Ovary (tissue), 9 donors: Measurements from ENCODE around the gene CEP128. TPM values are rescaled to one million over a fixed set of nuclear protein-coding genes. Genes with fewer than 3 reads are reported as not detected.

Experiments used
- DNase-seq, 5 donors: peaks; one replicate each; pipeline ENCODE4 v3.0.0-alpha.2; 2019 to 2020
- H3K27ac ChIP-seq, 2 donors: fragments of 200-600 bp; one replicate each; pipeline versions ENCODE4 v1.5.1 to v1.8.0; 2019 to 2022
- H3K27me3 ChIP-seq: fragments of 200-600 bp; one replicate; pipeline ENCODE4 v1.8.0; 2022
- H3K36me3 ChIP-seq: fragments of 200-600 bp; sonication (generic); one replicate; pipeline ENCODE4 v1.5.1; 2019
- H3K4me1 ChIP-seq: one replicate; pipeline ENCODE4 v1.8.1; 2013; ENCODE audit warnings: mild to moderate bottlenecking, moderate library complexity; ENCODE audit not compliant: insufficient read depth
- H3K4me3 ChIP-seq: fragments of 200-600 bp; sonication (generic); one replicate; pipeline ENCODE4 v1.5.1; 2017
- H3K9me3 ChIP-seq, 2 donors: fragments of 200-600 bp in 1 of 2; sonication (generic) in 1 of 2; one replicate each; pipeline versions ENCODE4 v1.5.1 to v1.8.1; 2013 to 2019; ENCODE audit warnings: mild to moderate bottlenecking in 1 of 2, moderate library complexity in 1 of 2
- EP300 ChIP-seq: sonication (generic); formaldehyde crosslinking; IDR thresholded peaks from one replicate; pipeline ENCODE4 v1.6.1; 2017; ENCODE audit warnings: antibody characterized with exemption
- POLR2A ChIP-seq: fragments of 450-650 bp; IDR thresholded peaks from one replicate; pipeline ENCODE4 v1.6.1; 2017; ENCODE audit warnings: antibody characterized with exemption, mild to moderate bottlenecking, moderate library complexity
- WGBS, 3 donors: extraction: QIAGEN DNeasy Blood & Tissue Kit in 1 of 3; methylation state at CpG; one replicate each; pipeline versions ENCODE4 v1.1.5 to v1.1.7; 2013 to 2017; 5-methylcytosine and 5-hydroxymethylcytosine counted together
- intact Hi-C, 4 donors: fragments of 100-400 bp; cut with DNase I; formaldehyde crosslinking; loops; one replicate each; pipeline versions ENCODE4 v1.11.0 to v1.15.1; 2022 to 2023
- polyA plus RNA-seq, 2 donors: library from polyadenylated mRNA; stranded (reverse); fragments of 200-250 nt in 1 of 2; fragments of 350-450 nt in 1 of 2; fragmentation: Illumina TruSeq in 1 of 2; extraction: RNeasy Lipid Tissue Mini Kit (QIAGEN cat#74804) in 1 of 2; gene quantifications; one replicate each; pipeline ENCODE4 v1.2.3, GENCODE V29; 2013 to 2014
- total RNA-seq, 7 donors: library from RNA; depleted of rRNA in 2 of 7; stranded (reverse); fragments of >200 nt in 2 of 7; fragmentation: NEBNext Ultra II Directional in 3 of 7; extraction: Animal tissue kit (Norgen Biotek cat#: 25700) in 3 of 7; gene quantifications; one replicate each; pipeline versions ENCODE4 v1.1.0 to v1.2.4, GENCODE V29; 2016 to 2023
- TF ChIP-seq, protein P1 (sequence below), 3 donors: fragments of 450-650 bp in 2 of 3; fragments of 200-600 bp in 1 of 3; IDR thresholded peaks; one replicate each; pipeline versions ENCODE4 v1.5.1 to v1.8.0; 2016 to 2022; ENCODE audit warnings: antibody characterized with exemption in 3 of 3, mild to moderate bottlenecking in 1 of 3
- donor health status: DM: no; HTN: no; CAD: no; lungs with moderate emphysema.
- donor health status: DM: no; HTN: no; CAD: no.
- donor health status: Bipolar disorder and iron deficiency.
- donor health status: DM: yes; HTN: yes; CAD: no.
- donor health status: DM: no; HTN: no; CAD: no.
- donor health status: DM: yes; HTN: yes; CAD: no.

Gene CEP128
- total and polyA plus RNA-seq, 9 donors = 1.5 to 14.3 (median 6.4) TPM

- no peaks in the 10 kb centered on the region for H3K36me3 ChIP-seq
- no peak overlapping the region for H3K4me3 ChIP-seq
- H3K27ac ChIP-seq = no peak overlapping the region
- WGBS, 3 donors = 97 to 98% (median 98%) methylated on average over 3 of the region's 3 CpGs
- TF ChIP-seq, protein P1, sequence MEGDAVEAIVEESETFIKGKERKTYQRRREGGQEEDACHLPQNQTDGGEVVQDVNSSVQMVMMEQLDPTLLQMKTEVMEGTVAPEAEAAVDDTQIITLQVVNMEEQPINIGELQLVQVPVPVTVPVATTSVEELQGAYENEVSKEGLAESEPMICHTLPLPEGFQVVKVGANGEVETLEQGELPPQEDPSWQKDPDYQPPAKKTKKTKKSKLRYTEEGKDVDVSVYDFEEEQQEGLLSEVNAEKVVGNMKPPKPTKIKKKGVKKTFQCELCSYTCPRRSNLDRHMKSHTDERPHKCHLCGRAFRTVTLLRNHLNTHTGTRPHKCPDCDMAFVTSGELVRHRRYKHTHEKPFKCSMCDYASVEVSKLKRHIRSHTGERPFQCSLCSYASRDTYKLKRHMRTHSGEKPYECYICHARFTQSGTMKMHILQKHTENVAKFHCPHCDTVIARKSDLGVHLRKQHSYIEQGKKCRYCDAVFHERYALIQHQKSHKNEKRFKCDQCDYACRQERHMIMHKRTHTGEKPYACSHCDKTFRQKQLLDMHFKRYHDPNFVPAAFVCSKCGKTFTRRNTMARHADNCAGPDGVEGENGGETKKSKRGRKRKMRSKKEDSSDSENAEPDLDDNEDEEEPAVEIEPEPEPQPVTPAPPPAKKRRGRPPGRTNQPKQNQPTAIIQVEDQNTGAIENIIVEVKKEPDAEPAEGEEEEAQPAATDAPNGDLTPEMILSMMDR (IDR thresholded peaks at IDR 0.05) = no peak
- TF ChIP-seq EP300 (no peak), POLR2A (no peak)
- intact Hi-C loops = no loop called here
- H3K4me1 ChIP-seq = no peaks in the 10 kb centered on the region
- no peak for DNase-seq
- no peaks in the 10 kb centered on the region for H3K27me3 ChIP-seq
- no peaks in the 10 kb centered on the region for H3K9me3 ChIP-seq
These were observed 263.1 kb downstream of the CEP128 start for GRCh38 chr14:80678436-80678835.

DNA sequence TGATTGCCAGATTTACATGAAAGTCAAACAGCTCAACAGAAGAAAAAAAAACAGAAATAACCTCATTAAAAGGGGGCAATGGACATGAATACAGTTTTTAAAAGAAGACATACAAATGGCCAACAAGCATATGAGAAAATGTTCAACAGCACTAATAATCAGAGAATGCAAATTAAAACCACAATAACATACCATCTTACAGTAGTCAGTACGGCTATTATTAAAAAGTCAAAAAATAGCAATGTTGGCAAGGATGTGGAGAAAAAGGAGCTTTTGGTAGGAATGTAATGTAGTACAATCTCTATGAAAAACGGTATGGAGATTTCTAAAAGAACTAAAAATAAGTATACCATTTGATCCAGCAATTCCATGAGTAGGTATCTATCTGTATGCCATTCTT, 272.1 kb downstream of the CEP128 start:
- Histone ChIP-seq H3K9me3 (no peaks in the 10 kb centered on the region), H3K27me3 (no peaks in the 10 kb centered on the region), H3K4me3 (no peak overlapping the region), H3K27ac (no peak overlapping the region), H3K36me3 (no peaks in the 10 kb centered on the region), H3K4me1 (no peaks in the 10 kb centered on the region)
- TF ChIP-seq POLR2A (no peak), EP300 (no peak)
- TF ChIP-seq, protein P1 (IDR thresholded peaks at IDR 0.05) = no peak
- 84 to 88% (median 88%) methylated on average over 2 of the region's 2 CpGs for WGBS, 3 donors
- intact Hi-C loops = no loop called here
- no peak for DNase-seq

GRCh38 chr14:80664576-80664975, 277.0 kb downstream of the CEP128 start:
- Histone ChIP-seq H3K27me3 (no peaks in the 10 kb centered on the region), H3K4me3 (no peak overlapping the region), H3K9me3 (no peaks in the 10 kb centered on the region), H3K27ac (no peak overlapping the region), H3K36me3 (no peaks in the 10 kb centered on the region), H3K4me1 (no peaks in the 10 kb centered on the region)
- no peak for DNase-seq
- intact Hi-C loops = no loop called here
- WGBS, 3 donors = 91 to 98% (median 94%) methylated on average over 2 of the region's 2 CpGs
- TF ChIP-seq EP300 (no peak), POLR2A (no peak)
- TF ChIP-seq, protein P1 (IDR thresholded peaks at IDR 0.05) = no peak

GRCh38 chr14:80663541-80663940, 278.0 kb downstream of the CEP128 start:
- DNase-seq = no peak
- TF ChIP-seq, protein P1 (IDR thresholded peaks at IDR 0.05) = no peak
- TF ChIP-seq EP300 (no peak), POLR2A (no peak)
- H3K4me3 ChIP-seq = no peak overlapping the region
- H3K27ac ChIP-seq = no peak overlapping the region
- no peaks in the 10 kb centered on the region for H3K36me3 ChIP-seq
- no peaks in the 10 kb centered on the region for H3K4me1 ChIP-seq
- intact Hi-C loops = no loop called here
- no peaks in the 10 kb centered on the region for H3K9me3 ChIP-seq
- WGBS, 3 donors = 86 to 97% (median 87%) methylated on average over 2 of the region's 2 CpGs
- H3K27me3 ChIP-seq = no peaks in the 10 kb centered on the region
